NK-92 (cell line): Measurements from ENCODE around the gene DHH.

Experiments used
- DNase-seq: peaks from one replicate; lab custom pipeline; 2025; ENCODE audit not compliant: unreplicated experiment; lab: John Stamatoyannopoulos, UW

The DHH gene

DNA sequence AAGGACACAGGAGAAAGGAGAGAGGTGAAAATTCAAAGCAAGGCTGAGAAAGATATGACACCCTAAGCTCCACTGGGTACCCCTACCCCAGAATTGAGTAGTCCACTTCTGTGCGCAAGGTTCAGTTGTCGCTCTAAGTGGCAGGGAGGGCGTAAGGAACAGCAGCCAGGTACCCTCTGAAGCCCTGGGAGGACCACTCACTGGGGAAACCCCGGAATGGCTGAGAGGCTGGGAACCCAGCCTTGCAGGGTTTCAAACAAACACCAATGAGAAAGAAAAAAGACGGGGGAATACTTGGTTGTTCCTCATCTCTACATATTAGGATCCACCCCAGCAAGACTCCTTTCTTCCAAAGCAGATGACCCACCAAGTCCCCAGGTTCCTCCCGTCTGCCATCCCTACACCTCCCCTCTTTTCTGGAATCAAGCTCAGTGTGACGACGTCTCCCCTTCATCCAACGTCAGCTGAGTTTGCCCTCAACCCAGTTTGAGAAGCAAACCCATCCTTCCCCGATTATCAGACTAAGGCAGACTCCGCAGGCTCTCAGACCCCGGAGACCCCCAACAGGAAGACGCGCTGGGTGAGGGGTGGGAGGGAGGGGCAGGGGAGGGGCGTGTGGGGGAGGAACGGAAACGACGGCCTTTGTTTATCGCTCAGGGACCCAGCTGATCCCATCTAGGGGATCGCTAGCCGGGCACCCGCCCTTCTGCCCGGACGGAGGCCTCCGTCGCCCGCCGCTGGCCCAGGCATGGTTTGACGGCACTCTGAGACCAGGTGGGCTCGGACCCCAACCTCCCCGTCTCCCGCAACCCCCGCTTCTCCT, 15.3 kb upstream of the DHH start:
- no peak for DNase-seq

DNA sequence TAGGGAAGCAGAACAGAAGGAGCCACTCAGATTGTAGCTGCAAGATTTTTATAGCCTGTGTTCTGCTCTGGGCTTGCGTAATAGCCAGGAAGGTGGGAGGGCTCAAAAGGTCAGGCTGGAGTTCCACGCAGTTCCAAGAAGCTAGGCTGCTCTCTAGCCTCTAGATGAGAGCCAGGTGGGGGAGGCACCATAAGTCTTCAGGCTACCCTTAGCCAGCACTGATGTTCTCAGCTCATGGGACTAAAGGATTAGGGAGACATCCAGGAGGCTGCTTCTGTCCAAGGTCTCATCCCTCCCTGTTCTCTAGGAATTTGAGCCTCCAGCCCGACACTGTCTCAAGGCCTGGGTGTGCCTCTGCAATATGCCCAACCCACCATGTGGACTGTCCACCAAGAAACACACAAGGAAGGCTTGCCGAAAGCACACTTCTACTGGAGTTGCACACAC, 14.4 kb upstream of the DHH start:
- no peak for DNase-seq

DNA sequence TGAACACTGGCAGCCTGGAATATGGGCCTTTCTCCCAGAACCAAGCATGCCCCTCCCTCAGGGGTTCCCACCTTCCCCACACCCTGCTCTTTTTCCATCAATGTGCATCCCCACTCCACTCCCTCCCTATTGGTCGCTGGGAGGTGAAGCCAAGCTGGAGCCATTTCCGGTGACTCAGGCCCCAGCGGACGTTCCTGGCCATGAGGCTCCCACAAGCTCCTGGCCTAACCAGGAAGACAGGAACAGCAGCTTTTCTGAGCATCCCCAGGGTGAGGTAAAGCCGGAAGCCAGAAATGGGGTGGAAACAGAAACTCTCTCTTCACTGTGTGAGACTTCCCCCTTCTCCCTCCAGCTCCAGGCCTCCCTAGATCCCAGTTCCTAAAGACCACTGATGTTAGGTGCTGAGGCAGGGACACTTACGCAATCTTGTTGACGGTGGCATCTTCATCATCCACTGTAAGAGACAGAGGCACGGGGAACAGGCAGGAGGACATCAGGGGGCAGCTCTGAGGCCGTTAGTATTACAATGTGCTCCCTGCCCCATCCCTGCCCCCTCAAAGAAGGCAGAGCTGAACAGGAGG, 11.0 kb upstream of the DHH start:
- DNase-seq, result no peak

DNA sequence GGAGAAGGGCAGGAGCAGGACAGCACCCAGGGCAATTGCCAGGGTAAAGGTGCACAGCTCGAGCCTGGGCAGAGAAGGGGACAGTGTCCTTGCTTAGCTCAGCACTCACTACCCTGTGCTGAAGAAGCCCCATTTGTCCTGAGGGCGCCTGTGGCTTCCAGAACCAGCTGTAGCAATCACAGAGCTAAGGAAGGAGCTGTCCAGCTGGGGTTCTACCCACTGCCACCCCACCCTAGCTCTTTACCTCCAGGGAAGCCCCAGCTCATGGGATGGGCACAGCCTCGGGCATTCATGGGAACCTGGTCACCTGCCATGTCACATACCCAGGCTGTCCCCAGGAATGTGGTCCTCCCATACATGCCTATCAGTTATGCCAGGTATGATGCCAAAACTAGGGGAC, 10.2 kb upstream of the DHH start:
- no peak for DNase-seq

DNA sequence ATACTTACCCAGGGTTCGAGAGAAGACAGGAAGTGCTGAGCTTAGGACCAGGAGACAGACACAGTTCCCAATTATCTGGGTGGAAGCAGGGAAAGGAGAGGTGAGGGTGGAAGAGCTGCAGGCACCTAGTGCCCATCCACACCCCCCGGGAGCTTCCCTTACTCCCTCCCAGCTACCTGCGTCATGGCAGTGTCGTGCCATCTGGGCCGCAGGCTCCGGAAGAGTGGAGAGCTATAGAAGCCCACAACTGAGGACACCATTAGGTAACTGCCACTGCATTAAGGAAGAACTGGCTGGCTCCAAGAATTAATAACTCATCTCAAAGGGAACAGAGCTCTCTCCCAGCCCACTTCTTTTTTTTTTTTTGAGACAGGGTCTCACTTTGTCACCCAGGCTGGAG, 5.8 kb upstream of the DHH start:
- no peak for DNase-seq

DNA sequence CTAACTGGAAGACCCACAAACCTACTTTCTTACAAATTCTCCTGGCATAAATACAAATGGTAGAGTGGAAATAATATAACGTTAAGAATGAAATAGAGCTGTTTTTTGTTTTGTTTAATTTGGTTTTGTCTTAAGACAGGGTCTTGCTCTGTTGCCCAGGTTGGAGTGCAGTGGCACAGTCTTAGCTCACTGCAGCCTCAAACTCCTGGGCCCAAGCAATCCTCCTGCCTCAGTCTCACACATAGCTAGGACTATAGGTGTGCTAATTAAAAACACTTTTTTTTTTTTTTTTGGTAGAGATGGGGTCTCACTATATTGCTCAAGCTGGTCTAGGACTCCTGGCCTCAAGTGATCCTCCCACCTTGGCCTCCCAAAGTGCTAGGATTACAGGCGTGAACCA, 4.1 kb upstream of the DHH start:
- no peak for DNase-seq

DNA sequence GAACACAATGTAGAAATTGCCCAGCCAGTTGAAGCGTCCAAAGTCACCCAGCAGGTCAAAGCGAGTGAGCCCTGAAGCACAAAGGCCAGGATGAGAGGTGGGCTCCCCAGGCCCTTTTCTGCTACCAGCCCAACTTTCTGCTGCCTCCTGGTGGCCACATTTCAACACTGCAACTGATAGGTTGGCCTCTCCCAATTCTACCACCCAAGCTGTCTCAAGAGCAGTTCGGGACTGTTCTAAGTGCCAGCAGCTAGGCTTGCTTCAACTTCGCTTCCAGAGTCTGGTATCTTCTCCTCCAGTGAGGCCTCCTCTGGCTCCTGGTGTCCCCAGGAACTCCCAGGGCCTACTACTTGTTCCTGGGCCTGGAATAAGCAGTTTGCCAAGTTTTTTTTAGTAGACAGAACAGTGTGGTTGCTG, 3.4 kb upstream of the DHH start:
- DNase-seq, result no peak

DNA sequence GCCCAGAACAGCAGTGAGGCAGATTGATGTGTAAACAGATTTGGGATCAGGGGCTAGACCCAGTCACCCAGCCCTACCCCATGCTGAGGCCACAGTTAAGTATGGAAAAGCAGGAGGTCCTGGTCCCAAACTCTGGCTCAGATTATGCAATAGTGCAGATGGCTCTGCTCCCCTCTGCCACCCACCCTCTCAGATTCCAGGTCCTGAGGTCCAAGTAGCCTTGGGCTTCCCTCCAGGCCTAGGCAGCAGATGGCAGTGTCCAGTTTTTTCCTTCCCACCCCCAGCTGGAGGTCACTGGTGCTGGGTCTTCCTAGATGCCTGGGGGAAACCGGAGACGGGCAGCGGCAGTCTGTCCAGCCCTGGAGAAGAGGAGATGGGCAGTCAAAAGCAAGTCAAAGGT, 2.8 kb upstream of the DHH start:
- no peak for DNase-seq

DNA sequence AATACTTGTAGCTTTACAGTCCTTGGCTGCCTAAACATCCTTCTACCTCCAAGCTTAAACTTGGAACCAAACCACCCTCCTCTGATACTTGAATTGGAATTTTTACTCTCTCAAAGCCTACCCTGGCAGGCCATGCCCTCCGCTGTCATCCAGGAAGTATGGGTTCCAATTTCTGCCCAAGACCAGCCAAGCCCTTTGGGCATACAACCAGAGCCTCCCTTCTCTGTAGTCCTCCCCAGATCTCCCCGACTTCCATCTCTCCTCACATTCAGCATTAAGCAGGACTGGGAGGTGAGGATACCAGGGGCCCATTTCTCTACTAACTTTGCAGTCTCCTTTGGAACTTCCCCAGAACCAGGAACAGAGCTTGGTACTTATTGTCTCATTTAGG, 369 bp upstream of the DHH start:
- no peak for DNase-seq

DNA sequence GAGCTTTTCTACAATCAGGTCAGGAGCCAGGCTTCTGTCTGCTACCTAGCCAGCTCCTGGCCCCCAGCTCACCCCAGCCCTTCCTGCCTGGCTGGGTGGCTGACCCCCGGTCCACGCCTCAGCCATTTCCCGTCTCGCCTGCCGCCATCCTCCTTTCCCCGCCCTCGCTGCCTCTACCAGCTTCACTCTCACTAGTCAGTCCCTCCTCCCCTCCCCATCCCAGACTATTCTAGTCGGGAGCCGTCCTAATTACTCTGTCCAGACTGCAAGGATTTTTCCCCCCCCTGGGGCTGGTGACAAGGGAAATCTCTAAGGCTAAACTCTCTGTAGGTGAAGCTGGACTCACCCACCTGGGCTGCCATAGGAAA, 825 bp downstream of the DHH start:
- DNase-seq, result no peak

DNA sequence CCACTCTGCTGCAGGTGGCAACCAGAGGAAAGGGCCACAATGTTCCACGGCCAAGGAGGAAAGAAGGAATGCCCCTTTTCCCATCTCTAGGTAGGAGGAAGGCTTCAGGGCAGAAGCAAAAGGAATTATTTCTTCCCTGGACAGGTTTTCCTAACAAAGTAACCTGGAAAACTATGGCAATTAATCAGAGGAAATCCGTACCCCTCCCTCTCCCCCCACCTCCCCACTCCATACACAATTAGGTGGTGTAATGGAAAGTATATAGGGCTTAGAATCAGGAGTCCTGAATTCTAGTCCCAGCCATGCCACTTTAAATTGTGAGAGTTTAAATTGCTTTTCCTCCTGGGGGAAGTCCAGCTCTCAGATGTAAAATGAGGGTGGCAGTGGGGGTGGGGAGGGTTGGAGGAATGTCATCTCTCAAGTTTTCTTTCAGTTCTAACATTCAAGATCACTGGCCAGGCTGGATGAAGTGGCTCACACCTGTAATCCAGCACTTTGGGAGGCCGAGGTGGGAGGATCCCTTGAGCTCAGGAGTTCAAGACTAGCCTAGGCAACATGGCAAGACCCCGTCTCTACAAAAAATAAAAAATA, 1.7 kb downstream of the DHH start:
- no peak for DNase-seq

DNA sequence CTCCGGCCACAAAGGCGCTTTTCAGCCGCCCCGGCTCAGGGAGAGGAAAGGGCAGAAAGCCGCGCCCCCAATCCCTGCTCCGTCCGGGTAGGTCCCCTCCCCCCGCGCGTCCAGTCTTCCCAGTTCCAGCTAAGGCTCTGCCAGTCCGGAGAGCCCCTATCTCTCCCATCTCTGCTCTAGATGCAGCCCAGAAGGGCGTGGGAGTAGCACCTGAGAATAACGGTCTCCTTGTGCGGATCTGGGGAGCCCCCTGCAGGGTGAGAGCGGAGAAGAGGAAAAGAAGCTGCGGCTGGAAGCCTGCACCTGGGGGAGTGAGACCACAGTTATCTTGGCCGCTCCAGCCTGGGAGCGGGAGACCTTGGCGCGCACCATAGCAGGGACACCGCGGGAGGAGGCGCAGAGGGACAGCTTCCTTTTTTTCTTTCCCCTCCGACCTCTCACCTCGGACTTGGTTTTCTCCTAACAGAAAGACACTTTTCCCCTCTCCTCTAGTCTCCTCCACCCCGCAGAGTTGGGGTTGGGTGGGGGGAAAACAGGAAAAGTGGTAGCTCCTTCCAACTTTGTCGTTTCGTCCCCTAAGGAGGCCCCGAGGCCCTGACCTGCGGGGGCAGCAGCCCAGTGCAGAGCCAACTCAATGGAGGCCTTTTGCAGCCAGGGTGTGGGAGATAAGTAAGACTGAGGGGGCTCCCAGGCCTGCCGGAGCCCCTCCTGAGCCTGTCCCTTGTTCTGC, 2.4 kb downstream of the DHH start:
- DNase-seq, result no peak

DNA sequence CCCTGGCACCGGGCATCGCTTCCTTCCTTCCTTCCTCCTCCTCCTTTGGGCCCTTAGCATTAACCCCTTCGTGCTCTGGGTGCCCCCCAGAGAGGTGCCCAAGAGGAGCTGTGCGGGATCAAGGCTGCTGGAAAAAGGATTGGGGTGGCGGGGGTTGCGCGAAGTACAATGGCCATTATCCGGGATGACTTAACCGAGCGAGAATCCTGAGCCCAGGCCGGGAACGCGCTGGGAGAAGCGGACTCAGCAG, 2.8 kb downstream of the DHH start:
- DNase-seq, result no peak

DNA sequence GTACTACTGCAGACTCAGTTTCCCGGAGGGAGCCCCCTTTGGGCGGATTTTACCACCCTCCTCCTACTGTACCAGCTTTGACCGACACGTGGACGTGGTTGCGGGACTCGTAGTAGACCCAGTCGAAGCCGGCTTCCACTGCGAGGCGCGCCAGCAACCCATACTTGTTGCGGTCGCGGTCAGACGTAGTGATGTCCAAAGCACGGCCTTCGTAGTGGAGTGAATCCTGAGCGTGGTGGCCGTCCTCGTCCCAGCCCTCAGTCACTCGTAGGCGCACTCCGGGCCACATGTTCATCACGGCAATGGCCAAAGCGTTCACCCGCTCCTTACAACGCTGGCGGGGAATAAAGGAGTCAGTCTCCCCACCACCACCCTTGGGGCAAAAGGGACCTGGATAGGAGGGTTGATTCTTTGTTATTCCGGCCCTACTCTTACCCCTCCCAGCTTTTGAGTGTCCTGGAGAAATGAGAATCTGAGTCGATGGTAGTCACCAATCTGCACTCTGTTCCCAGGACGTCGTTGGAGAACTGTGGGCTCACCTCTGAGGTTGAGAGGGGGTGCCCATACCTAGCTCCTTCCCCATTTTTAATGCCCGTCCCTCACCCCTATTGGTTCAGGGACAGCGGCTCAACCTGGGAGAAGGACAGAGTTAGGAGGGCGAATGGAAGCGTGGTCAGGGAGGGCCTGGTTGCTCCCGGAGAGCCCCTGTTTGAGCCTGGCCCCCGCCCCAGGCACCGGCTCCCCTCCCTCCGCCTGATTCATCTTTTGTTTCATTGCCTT, 3.4 kb downstream of the DHH start:
- no peak for DNase-seq

DNA sequence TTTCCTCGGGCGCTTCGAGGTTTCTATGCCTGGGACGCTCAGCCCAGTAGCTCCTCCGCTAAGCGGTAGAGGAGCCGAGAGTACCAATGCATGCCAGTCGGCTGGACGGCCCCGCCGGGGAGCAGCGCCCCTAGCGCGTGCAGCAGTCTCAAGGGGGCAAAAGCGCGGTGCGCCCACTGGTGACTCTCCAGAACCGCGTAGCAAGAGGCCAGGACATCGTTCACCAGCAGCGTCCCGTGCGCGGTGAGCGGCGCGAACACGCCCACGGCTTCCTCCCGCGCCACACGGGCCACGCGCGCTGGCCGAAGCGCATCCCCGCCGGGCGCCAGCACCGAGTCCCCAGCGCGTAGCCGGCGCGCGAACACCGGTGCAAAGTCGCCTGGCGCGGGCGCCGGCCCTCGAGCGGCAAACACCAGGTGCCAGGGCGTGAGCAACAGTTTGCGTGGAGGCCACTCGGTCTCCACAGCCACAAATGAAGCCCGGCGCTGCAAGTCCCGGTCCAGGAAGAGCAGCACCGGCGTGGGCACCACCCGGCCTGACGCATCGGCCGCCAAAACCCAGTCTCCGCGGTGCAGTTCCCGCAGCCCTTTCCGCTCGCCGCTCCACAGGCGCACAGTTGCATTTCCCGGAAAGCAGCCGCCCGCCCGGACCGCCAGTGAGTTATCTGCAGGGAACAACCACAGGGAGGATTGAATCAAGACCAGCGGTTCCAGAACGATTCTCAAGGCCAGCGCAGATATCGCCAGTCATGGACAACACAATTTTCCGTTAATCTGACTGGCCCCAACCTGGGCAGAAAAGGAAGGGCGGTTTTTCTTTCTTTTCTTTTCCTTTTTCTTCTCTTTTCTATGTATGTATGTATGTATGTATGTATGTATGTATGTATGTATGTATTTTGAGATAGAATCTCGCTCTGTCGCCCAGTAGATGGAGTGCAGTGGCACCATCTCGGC, 4.5 kb downstream of the DHH start:
- DNase-seq, result no peak

DNA sequence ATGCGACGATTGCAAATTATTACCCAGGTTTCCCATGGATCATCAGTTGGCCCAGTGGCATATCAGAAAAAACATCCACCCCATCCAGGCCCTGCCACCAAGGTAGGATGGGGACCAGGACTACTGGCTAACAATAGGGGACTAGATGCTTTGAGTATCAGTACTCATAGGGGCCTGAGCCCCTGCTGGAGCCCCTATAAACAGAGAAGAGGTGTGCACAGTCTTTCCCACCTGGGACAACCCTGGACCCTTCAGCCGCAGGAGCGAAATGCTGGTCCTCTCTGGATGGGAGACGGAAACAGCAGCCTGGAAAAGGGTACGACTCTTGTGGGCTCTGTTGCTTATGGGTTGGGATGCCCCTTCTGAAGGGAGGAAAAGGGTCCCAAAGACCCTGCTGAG, 5.7 kb downstream of the DHH start:
- no peak for DNase-seq

DNA sequence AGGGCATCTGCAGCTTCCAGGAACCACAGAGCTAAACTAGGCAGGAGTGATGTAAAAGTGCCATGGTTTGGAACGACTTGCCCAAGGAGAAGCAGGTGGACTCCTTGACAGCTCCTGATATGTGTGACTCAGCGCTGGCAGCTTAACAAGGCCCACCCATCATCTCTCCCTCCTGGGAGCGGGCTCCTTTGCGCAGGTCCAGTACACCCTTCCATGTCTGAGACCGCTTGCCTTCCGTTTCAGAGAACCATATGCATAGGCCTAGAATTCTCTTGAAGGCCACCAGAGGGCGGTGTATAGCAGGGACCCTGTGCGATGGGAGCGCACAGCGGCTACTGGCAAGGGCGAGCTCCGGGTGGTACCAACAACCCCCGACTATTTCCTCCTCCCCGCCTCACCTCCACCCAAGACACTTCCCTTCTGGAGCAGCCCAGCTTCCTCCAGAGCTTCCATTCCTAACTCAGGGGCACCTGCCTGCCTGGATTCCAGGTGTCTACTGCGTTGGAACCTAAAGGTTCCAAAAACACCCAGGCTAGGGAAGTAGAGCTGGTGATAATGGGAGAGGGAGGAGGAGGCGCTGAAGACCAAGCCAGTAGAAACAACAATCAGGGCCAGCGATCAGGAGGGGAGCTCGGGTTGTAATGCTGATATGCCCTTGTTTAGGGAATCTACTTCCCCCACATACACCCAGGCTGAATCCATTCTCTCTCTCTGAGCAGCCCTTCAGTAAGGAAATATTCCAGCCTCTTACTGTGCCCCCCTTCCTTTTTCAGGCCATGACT, 6.3 kb downstream of the DHH start:
- DNase-seq, result no peak

DNA sequence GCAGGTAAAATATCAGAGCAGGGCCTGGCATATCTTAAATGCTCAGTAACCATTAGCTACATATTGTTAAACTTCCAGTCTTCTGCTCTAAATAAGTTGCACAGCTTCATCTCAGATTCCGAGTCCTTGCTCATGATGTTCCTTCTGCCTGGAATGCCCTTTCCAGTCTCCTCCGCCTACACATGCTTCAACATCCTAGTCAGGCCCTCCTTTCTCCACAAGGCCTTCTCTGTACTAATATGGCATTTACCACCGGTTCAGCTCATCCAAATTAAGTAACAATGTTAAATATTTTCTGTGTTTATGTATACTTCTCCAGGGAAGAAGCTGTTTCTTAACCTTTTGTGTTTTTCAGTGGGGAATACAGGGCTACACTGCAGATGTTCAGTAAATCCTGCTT, 8.5 kb downstream of the DHH start:
- DNase-seq, result no peak

DNA sequence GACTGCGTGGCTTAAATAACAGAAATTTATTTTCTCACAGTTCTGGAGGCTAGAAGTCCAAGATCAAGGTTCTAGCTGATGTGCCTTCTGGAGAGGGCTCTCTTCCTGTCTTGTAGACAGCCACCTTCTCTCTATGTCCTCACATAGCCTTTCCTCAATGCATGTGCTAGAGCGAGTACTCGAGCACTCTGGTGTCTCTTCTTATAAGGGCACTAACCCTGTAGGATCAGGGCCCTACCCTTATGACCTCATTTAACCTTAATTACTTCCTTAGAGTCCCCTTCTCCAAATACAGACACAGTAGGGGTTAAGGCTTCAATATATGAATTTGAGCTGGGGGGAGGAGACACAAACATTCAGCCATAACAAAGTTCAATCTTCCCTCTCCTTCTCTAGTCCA, 10.2 kb downstream of the DHH start:
- no peak for DNase-seq

DNA sequence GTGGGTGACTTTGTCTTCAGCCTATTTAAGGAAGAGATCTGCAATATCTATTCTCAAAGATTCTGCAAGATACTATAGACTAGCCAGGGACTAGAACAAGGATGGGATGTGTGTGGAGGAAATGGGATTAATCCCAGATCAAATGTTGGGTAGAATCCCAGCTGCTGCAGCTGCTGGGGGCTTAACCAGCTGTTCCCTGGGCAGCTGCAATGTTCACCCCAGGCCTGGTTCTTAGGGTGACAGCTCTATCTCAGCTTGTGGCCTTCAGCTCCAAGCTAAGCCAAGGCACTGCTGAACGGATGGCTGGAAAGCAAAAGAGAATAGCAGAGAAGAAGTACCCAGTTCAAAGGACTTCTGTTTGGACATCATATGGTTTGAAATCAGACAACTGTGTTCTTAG, 14.8 kb downstream of the DHH start:
- DNase-seq, result no peak
